HCT116 (cell line): Measurements from ENCODE around the gene MT2A. TPM values are rescaled to one million over a fixed set of nuclear protein-coding genes. Genes with fewer than 3 reads are reported as not detected.

ENCODE experiments used
- ATF3 ChIP-seq: IDR thresholded peaks from 2 replicates; pipeline ENCODE4 v1.6.1; 2012
- EGR1 ChIP-seq: IDR thresholded peaks from 2 replicates; pipeline ENCODE4 v1.6.1; 2012; ENCODE audit warnings: low read depth
- ELF1 ChIP-seq: IDR thresholded peaks from 2 replicates; pipeline ENCODE4 v1.6.1; 2012; ENCODE audit warnings: low read depth, borderline replicate concordance
- EZH2 ChIP-seq: fragments of 200-600 bp; sonication (generic); IDR thresholded peaks from 2 replicates; pipeline ENCODE4 v1.6.1; 2017; ENCODE audit warnings: antibody characterized with exemption, mixed run types
- FOSL1 ChIP-seq: IDR thresholded peaks from 2 replicates; pipeline ENCODE4 v1.6.1; 2012; ENCODE audit warnings: low read depth
- REST ChIP-seq: IDR thresholded peaks from 2 replicates; pipeline ENCODE4 v1.6.1; 2012; ENCODE audit warnings: low read depth
- SP1 ChIP-seq: IDR thresholded peaks from 2 replicates; pipeline ENCODE4 v1.6.1; 2012; ENCODE audit warnings: low read depth
- total RNA-seq: library from RNA; stranded (reverse); gene quantifications from one replicate; pipeline ENCODE4 v1.2.1, GENCODE V29; 2021; ENCODE audit not compliant: unreplicated experiment

MT2A gene
- total RNA-seq, 1 experiment from 2014 or later, result 710 TPM

DNA sequence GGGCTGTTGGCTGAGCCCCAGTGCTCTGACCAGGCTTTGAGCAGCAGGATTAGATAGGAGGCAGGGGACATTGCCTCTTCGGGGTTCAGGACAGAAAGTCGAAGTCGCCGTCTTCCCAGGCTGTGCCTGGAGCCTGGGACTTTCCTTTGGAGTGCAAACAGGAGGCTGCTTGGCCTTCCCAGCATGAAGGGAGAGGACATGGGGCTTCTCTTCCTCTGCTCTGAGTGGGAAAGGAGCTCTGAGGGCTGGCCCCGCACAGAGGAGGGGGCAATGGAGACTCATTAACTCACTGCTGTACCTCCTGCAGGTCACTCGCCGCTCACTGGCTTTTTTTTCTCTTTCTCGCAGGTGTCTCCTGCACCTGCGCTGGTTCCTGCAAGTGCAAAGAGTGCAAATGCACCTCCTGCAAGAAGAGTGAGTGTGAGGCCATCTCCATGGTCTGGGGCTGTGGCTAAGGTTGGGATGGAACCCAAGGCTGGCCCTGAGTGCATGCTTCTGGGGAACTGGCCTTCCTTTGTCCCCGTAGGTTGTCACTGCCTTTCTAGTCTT is 50.0 kb downstream of the MT2A start (continued):
- TF ChIP-seq REST (no peak), EZH2 (no peak), FOSL1 (no peak), ATF3 (no peak), ELF1 (no peak), EGR1 (no peak), SP1 (no peak)
- TF ChIP-seq, all 23 proteins: peak for 0

Other genes with a start within 250 kb of the MT2A start
- gene AMFR, start 183.0 kb upstream of the MT2A start, total RNA-seq, result 66.3 TPM
- gene NUDT21, start 157.3 kb upstream of the MT2A start, total RNA-seq, result 218 TPM
- 51.6 TPM for gene OGFOD1, start 157.0 kb upstream of the MT2A start, total RNA-seq
- 26.7 TPM for gene BBS2, start 88.6 kb upstream of the MT2A start, total RNA-seq
- gene MT4, start 43.5 kb upstream of the MT2A start, total RNA-seq, result not detected
- not detected for gene MT3, start 19.1 kb upstream of the MT2A start, total RNA-seq
- gene MT1E, start 17.2 kb downstream of the MT2A start, total RNA-seq, result 383 TPM
- 0.39 TPM for gene MT1M, start 24.1 kb downstream of the MT2A start, total RNA-seq
- not detected for gene MT1A, start 30.1 kb downstream of the MT2A start, total RNA-seq
- gene MT1B, start 43.3 kb downstream of the MT2A start, total RNA-seq, result not detected
- gene MT1F, start 49.4 kb downstream of the MT2A start, total RNA-seq, result 7.3 TPM
- 1.2 TPM for gene MT1G, start 59.5 kb downstream of the MT2A start, total RNA-seq
- gene MT1H, start 61.2 kb downstream of the MT2A start, total RNA-seq, result not detected
- gene MT1X, start 73.9 kb downstream of the MT2A start, total RNA-seq, result 50.2 TPM
- gene NUP93, start 121.5 kb downstream of the MT2A start, total RNA-seq, result 144 TPM